ENCODE data around the gene LCP2. TPM values are rescaled to one million over a fixed set of nuclear protein-coding genes. Genes with fewer than 3 reads are reported as not detected.
A peak's percentile ranks its signal among the peaks of the same experiment; 100 is the strongest.

Gene LCP2
- polyA plus RNA-seq, 3 donors from 2014 or later = 87.1 to 276 (median 99.3) TPM

GRCh38 chr5:170238456-170239196 lies 59.0 kb downstream of the LCP2 start:
- Mint-ChIP-seq H3K27me3 (ENCODE audit: low read depth in 3 of 3) (no peaks in the 10 kb centered on the region), H3K9me3 (peaks cover 0 to 3% (median 0%) of the 10 kb centered on the region in 6 donors), H3K4me1 (no peaks in the 10 kb centered on the region), H3K36me3 (peaks cover 0 to 4% (median 0%) of the 10 kb centered on the region in 3 donors), H3K27ac (peak overlapping the region in 4 of 6 donors; percentile 12 to 67 (median 58)), H3K4me3 (no peak overlapping the region)
- no peak for DNase-seq

GRCh38 chr5:170235876-170236864 lies 61.4 kb downstream of the LCP2 start:
- peaks cover 0 to 4% (median 4%) of the 10 kb centered on the region in 3 donors for H3K36me3 Mint-ChIP-seq
- H3K4me3 Mint-ChIP-seq = no peak overlapping the region
- H3K27me3 Mint-ChIP-seq (ENCODE audit: low read depth in 3 of 3) = no peaks in the 10 kb centered on the region
- H3K27ac Mint-ChIP-seq = peak overlapping the region in 5 of 6 donors; percentile 0 to 84 (median 46)
- no peak for DNase-seq
- H3K4me1 Mint-ChIP-seq = no peaks in the 10 kb centered on the region
- peaks cover 0 to 3% (median 0%) of the 10 kb centered on the region in 6 donors for H3K9me3 Mint-ChIP-seq

DNA sequence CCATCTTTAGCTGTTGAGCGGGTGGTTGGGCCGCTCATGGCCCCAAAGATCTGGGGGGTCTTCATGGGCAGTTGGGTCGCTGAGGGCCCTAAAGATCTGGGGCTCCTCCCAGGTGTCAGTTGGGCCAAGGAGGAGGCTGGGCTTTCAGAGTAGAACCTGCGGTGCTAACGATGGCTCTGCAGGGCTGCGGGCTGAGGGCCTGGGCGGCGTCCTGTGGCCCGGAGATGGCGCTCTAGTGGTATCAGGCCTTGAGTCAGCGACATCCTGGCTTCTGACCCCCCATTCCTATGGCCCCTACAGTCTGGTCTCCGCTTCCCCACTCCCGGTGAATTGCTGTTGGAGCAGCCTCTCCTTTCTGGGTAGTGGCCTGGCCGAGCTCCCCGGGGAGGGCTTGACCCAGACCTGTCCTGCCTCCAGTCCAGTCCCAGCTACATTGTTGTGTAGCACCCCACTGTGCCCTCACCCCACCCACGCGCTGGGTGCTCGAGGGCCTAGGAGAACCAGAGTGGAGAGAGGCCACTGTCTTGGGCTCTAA lies 64.2 kb downstream of the LCP2 start:
- no peak overlapping the region for H3K27ac Mint-ChIP-seq

DNA sequence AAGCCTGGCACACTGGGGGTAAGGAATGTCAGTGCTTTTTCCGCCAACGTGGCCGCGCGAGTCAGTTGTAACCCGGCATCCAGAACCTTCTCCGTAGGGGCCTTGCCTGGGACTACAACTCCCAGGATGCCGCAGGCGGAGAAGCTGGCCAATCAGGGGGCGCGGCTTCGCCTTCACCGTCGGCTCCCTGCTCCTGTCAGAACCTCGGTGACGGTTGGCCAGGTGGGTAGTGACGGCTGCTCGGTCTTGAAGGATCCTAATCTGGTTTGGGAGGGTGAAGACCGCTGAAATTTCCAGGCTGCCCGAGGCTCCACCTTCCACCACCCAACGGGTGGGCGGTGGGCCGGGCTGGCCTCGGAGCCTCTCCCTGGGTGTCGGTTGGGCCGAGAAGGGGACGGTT lies 64.8 kb downstream of the LCP2 start, which contains the start of gene C5orf58:
Gene C5orf58 (plus strand): TSS at position 200 of the 400 bp plus-strand sequence. CDS start 1,992 bp downstream, outside the sequence.
- Mint-ChIP-seq H3K27me3 (ENCODE audit: low read depth in 3 of 3) (no peaks in the 10 kb centered on the region), H3K27ac (peak within 1 kb of the TSS in 1 of 6 donors; percentile 17), H3K4me1 (no peaks in the 10 kb centered on the region), H3K36me3 (peaks cover 0 to 7% (median 0%) of the 10 kb centered on the region in 3 donors), H3K4me3 (no peak within 1 kb of the TSS), H3K9me3 (no peaks in the 10 kb centered on the region)
- DNase-seq = no peak

More for the DNA sequence above, 64.2 kb downstream of the LCP2 start:
- Mint-ChIP-seq H3K27me3 (ENCODE audit: low read depth in 3 of 3) (no peaks in the 10 kb centered on the region), H3K4me3 (no peak overlapping the region), H3K9me3 (no peaks in the 10 kb centered on the region), H3K36me3 (peaks cover 0 to 7% (median 0%) of the 10 kb centered on the region in 3 donors), H3K4me1 (no peaks in the 10 kb centered on the region)
- no peak for DNase-seq

DNA sequence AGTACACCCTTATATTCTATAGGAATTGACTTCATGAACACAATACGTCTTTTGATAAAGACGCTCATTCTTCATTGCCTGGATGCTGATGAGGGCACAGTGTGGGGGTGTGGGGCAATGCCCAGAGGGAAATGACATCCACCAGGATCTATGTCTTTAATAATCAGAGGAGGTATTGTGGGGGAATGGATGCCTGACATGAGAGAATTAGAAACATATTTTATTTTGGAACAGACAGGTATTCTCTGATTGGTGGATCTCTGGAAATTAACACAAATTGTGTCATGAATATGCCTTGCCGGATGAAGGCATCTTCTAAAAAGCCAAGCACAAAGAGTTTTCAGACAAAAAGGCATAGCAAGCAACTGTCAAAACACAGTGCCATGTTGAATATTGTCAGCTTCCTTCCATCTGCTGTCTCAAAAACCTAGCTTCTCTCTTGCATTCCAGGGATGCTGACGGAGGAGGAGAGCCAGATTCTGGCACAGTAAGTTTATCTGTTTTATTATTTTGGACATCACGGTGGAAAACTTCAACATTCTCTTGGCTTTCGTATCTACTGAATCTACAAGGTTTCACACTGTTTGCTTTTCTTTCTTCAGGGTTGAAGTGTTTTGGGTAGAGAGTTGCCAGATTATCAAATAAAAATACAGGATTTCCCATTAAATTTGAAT lies 68.7 kb downstream of the LCP2 start:
- H3K27me3 Mint-ChIP-seq (ENCODE audit: low read depth in 3 of 3) = no peaks in the 10 kb centered on the region
- no peak overlapping the region for H3K27ac Mint-ChIP-seq
- no peak for DNase-seq
- H3K4me3 Mint-ChIP-seq = no peak overlapping the region
- peaks cover 0 to 7% (median 0%) of the 10 kb centered on the region in 3 donors for H3K36me3 Mint-ChIP-seq
- H3K4me1 Mint-ChIP-seq = peaks cover 3 to 4% of the 10 kb centered on the region in 2 donors
- no peaks in the 10 kb centered on the region for H3K9me3 Mint-ChIP-seq

DNA sequence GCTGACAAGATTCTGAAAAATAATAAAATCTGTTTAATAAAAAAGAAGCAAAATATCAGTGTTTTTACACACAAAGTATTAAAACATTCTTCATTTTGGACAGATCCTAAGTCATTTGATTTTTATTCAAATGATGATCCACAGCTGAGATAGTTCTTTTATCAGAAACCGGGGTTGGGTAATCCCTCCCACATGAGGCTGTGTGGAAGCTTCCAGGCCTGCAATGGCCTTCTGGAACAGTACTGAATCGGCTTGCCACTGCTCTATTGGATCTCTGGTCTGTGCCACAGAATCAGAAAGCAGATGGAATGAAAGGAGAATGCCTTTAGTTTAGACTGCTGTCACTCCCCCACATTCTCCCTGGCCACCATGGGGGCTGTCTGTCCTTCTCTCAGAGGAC lies 70.9 kb downstream of the LCP2 start:
- H3K27ac Mint-ChIP-seq = no peak overlapping the region
- peaks cover 0 to 3% (median 0%) of the 10 kb centered on the region in 3 donors for H3K36me3 Mint-ChIP-seq
- DNase-seq = no peak
- H3K9me3 Mint-ChIP-seq = no peaks in the 10 kb centered on the region
- H3K4me3 Mint-ChIP-seq = no peak overlapping the region
- peaks cover 3 to 4% of the 10 kb centered on the region in 2 donors for H3K4me1 Mint-ChIP-seq
- no peaks in the 10 kb centered on the region for H3K27me3 Mint-ChIP-seq (ENCODE audit: low read depth in 3 of 3)

- no peak for DNase-seq
- no peak overlapping the region for H3K4me3 Mint-ChIP-seq
- no peaks in the 10 kb centered on the region for H3K9me3 Mint-ChIP-seq
- H3K27me3 Mint-ChIP-seq (ENCODE audit: low read depth in 3 of 3) = no peaks in the 10 kb centered on the region
- peaks cover 3 to 4% of the 10 kb centered on the region in 2 donors for H3K4me1 Mint-ChIP-seq
- H3K27ac Mint-ChIP-seq = no peak overlapping the region
- peaks cover 0 to 3% (median 0%) of the 10 kb centered on the region in 3 donors for H3K36me3 Mint-ChIP-seq
Observed at GRCh38 chr5:170226129-170226615, 71.4 kb downstream of the LCP2 start.

- H3K27me3 Mint-ChIP-seq (ENCODE audit: low read depth in 3 of 3) = no peaks in the 10 kb centered on the region
- H3K36me3 Mint-ChIP-seq = peaks cover 0 to 4% (median 0%) of the 10 kb centered on the region in 3 donors
- H3K4me3 Mint-ChIP-seq = no peak overlapping the region
- no peak overlapping the region for H3K27ac Mint-ChIP-seq
- no peaks in the 10 kb centered on the region for H3K9me3 Mint-ChIP-seq
- peak; percentile 55 to 64 (median 56) for DNase-seq
- H3K4me1 Mint-ChIP-seq = peaks cover 3 to 4% of the 10 kb centered on the region in 2 donors
Observed at GRCh38 chr5:170225326-170226128, 72.0 kb downstream of the LCP2 start.

- Mint-ChIP-seq H3K27me3 (ENCODE audit: low read depth in 3 of 3) (peaks cover 0 to 2% (median 0%) of the 10 kb centered on the region in 3 donors), H3K4me3 (no peak overlapping the region), H3K9me3 (no peaks in the 10 kb centered on the region), H3K4me1 (peaks cover 3 to 4% of the 10 kb centered on the region in 2 donors), H3K27ac (no peak overlapping the region), H3K36me3 (peaks cover 0 to 7% (median 0%) of the 10 kb centered on the region in 3 donors)
- no peak for DNase-seq
Observed at GRCh38 chr5:170223906-170224305, 73.7 kb downstream of the LCP2 start.

DNA sequence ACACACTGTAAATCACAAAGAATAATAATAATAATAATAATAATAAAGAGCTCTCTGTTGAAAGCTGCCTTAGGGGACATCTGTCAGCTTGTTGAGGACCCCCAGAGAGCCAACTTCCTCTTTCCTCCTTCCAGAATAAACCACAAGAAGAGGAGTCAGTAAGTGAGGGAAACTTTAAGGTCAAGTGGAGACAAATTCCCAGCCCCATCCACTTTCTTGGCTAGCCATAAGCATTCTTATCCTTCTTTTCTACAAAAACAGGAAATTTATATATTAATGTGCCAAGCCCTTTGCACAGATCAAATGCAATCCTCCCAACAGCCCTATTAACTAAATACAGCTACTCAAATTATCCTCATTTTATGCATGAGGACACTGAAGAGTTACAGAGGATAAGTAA lies 74.2 kb downstream of the LCP2 start:
- no peak overlapping the region for H3K4me3 Mint-ChIP-seq
- H3K36me3 Mint-ChIP-seq = peaks cover 0 to 4% (median 0%) of the 10 kb centered on the region in 3 donors
- no peak for DNase-seq
- H3K4me1 Mint-ChIP-seq = peaks cover 3 to 4% of the 10 kb centered on the region in 2 donors
- no peaks in the 10 kb centered on the region for H3K9me3 Mint-ChIP-seq
- H3K27ac Mint-ChIP-seq = no peak overlapping the region
- peaks cover 0 to 2% (median 0%) of the 10 kb centered on the region in 3 donors for H3K27me3 Mint-ChIP-seq (ENCODE audit: low read depth in 3 of 3)

DNA sequence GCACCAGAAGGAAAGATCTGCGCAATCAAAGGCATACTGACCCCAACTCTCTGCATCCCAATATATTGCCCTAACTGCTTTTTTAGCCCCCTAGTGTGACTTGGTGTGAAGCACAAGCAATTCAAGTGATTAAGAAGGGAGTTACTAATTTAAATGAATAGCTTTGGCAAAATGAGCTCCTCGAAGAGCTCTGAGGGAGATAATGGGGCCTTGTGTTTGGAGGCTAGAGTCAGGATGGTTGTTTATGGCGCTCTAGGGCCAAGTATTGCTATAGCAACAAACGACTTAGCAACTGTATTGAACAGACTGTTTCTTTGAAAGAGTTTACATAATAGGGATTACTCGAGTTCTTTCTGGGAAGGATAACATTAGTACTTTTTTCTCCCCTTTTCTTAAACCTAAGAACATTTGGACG lies 76.2 kb downstream of the LCP2 start:
- H3K4me3 Mint-ChIP-seq = no peak overlapping the region
- peaks cover 0 to 2% (median 0%) of the 10 kb centered on the region in 3 donors for H3K27me3 Mint-ChIP-seq (ENCODE audit: low read depth in 3 of 3)
- H3K27ac Mint-ChIP-seq = no peak overlapping the region
- peaks cover 0 to 4% (median 0%) of the 10 kb centered on the region in 3 donors for H3K36me3 Mint-ChIP-seq
- DNase-seq = no peak
- peaks cover 3 to 4% of the 10 kb centered on the region in 2 donors for H3K4me1 Mint-ChIP-seq
- no peaks in the 10 kb centered on the region for H3K9me3 Mint-ChIP-seq

DNA sequence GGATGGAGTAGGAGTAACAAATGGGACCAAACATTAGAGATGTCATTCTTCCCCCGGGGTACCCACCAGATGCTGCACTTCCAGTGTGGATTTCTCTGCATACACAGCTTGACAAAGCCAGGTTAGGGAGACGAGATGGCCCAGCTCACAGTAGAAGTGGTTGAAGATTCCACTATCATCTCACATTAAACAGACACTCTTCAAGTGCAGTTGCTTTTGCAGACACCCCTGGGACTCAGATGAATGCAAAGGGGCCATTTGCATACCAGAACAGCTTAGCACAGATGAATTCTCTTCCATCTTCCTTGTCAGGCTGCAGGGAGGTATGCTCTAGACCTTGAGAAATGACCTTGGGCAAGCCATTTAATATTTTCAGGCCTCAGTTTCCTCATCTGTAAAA lies 77.4 kb downstream of the LCP2 start:
- H3K4me3 Mint-ChIP-seq = no peak overlapping the region
- H3K36me3 Mint-ChIP-seq = peaks cover 0 to 4% (median 0%) of the 10 kb centered on the region in 3 donors
- H3K27me3 Mint-ChIP-seq (ENCODE audit: low read depth in 3 of 3) = peaks cover 0 to 7% (median 2%) of the 10 kb centered on the region in 3 donors
- DNase-seq = no peak
- H3K4me1 Mint-ChIP-seq = no peaks in the 10 kb centered on the region
- H3K9me3 Mint-ChIP-seq = no peaks in the 10 kb centered on the region
- no peak overlapping the region for H3K27ac Mint-ChIP-seq
